NCI-H1048 (cell line): Measurements from ENCODE around the gene ACOX2.
A peak's percentile ranks its signal among the peaks of the same experiment; 100 is the strongest.
"Not testable (repeated sequence)": the region's sequence is repeated elsewhere in the genome, so short reads cannot be mapped to it uniquely, and the experiment has no call there.

Experiments
- DNase-seq: peaks from one replicate; lab custom pipeline; 2025; lab: John Stamatoyannopoulos, UW

Gene ACOX2

GRCh38 chr3:58534592-58535494, 2.1 kb downstream of the ACOX2 start:
- DNase-seq = no peak

DNA sequence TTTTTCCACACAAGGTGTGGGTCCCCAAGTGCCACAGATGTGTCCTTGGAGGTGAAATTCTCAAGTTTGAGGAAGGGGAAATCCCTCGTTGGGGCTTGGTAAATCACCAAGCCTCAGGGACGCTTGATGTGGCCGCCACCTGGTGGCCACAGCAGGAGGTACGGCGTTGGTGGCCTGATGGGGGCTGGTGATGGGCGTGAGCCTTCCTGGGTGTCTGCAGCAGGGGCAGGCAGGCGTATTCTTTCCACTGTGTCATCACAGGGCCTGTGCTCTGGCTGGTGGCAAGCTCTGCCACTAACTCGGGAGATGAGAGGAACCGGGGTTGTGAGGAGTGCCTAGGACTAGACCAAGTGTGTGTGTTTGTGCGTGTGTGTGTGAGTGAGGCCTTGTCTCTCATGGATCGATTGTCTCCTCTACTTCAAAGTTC, 4.2 kb downstream of the ACOX2 start:
- DNase-seq = peak; percentile 54

DNA sequence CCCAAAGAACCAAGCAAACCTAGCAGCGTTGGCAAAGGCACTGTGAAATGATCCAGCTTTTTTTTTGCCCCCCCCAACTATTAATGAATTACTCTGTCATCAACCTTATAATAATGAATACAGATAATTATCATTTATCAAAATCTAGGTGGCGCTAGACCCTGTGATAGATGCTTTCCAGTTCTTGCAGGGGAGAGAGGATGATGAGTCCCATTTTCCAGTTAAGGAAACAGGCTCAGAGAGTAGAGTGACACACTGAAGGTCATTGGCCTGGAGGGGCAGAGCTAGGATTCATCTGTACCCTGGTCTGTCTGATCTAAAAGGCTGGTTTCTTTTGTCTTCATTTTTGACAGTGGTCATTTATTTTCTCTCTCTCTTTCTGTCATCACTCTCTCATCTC, 5.0 kb downstream of the ACOX2 start:
- DNase-seq = no peak

GRCh38 chr3:58531555-58531954, 5.4 kb downstream of the ACOX2 start:
- no peak for DNase-seq

- DNase-seq = no peak
These were observed 6.6 kb downstream of the ACOX2 start for GRCh38 chr3:58530354-58530865.

DNA sequence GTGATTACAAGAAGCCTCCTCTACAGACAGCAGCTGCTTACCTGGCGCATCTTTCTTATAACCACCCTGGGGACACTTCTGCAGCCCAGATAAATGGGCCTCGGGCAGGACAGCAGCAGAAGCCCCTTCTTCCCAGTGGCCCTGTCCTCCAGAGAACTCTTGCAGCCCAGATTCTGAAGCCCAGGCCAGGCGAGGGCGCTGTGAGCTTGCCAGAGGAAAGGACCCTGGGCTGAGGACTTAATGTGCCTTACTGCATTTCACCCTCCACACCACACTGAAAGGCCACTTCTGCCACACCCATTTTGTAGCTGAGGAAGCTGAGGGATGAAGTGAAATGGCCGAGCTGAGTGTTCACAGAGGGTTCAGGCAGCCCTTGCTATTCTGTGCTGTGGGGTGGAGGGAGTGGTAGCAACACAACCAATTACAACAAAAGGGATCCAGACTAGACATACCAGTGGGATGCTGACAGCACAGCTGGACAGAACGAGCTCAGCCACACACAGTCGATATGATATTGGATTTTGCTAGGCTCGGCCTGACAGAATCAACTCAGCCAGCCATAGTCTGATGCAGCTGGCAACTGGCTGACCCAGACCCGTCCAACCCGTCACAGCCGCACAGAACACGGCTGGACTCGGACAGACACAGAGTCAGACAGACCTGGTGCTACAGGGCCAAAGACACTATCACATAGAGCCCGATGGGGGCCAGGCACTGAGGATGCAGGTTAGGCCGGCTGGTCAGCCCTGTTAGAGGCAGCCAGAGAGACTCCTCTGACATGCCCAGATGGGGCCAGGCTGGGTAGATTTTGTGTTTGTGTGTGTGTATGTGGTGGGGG, 7.3 kb downstream of the ACOX2 start:
- DNase-seq = no peak

- no peak for DNase-seq
These were observed 8.4 kb downstream of the ACOX2 start for GRCh38 chr3:58528629-58529028.

DNA sequence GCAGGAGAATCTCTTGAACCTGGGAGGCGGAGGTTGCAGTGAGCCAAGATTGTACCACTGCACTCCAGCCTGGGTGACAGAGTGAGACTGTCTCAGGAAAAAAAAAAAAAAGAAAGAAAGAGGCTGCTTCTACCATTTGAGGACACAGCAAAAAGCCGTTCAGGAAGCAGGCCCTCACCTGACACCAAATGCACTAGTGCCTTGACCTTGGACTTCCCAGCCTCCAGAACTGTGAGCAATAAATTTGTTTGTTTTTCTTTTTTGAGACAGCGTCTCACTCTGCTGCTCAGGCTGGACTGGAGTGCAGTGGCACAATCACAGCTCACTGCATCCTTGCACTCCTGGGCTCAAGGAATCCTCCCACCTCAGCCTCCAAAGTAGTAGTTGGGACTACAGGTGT, 9.6 kb downstream of the ACOX2 start:
- not testable (repeated sequence) for DNase-seq

DNA sequence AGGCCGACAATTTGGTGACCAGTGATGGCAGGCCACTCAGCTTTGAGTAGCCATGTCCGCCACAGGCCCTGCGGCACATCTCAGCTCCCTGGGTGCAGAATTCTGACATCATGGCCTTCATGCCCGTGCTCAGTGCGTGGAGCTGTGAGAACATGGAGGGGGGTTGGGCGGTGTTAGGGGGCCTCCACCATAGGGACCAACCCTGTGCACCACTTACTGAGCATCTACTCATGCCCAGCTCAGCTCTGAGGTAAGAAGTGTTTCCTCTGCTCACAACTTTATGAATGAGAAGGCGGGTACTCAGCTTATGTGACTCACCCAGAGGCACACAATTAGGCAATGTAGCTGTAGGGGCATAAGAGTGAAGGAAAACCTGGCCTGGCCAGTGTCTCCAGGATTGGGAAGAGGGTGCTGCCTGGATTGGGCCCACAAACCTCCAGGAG, 10.5 kb downstream of the ACOX2 start:
- DNase-seq = no peak

GRCh38 chr3:58524326-58524888, 12.6 kb downstream of the ACOX2 start:
- DNase-seq = no peak

- DNase-seq = no peak
These were observed 14.1 kb downstream of the ACOX2 start for GRCh38 chr3:58522759-58523425.

DNA sequence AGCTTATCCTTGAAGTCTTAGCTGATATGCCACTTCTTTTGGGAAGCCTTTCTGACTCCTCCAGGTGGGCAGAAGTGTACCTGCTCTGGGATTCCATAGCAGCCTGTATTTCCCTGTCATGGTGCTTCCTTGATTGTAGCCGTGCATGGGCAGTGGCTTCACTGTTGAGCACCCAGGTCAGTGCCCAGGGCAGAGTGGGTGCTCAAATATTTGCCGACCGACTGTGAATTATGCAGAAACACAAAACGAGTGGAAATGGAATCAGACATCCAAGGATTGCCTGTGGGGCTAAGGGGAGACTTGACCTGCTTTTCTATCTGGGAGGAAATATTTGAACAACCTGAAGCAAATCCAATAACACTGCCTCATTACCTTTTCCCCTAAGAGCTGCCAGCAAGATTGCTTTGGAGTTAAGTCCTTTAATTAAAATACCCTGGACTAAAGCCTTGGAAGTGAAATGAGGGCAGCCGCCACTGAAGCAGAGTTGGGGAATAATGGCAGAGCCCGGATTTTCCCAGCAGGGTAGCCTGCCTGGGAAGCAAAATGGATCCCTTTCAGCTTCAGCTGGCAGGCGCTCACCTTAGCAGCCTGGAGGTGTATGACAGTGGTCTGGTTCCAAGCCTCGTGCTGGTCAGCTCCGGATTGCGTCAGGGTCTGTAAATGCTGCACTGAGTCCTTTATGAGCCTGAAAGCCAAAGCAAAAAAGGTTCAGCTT, 14.9 kb downstream of the ACOX2 start:
- no peak for DNase-seq

GRCh38 chr3:58521336-58521670, 15.7 kb downstream of the ACOX2 start:
- DNase-seq = no peak

GRCh38 chr3:58520403-58521335, 16.3 kb downstream of the ACOX2 start:
- DNase-seq = no peak

DNA sequence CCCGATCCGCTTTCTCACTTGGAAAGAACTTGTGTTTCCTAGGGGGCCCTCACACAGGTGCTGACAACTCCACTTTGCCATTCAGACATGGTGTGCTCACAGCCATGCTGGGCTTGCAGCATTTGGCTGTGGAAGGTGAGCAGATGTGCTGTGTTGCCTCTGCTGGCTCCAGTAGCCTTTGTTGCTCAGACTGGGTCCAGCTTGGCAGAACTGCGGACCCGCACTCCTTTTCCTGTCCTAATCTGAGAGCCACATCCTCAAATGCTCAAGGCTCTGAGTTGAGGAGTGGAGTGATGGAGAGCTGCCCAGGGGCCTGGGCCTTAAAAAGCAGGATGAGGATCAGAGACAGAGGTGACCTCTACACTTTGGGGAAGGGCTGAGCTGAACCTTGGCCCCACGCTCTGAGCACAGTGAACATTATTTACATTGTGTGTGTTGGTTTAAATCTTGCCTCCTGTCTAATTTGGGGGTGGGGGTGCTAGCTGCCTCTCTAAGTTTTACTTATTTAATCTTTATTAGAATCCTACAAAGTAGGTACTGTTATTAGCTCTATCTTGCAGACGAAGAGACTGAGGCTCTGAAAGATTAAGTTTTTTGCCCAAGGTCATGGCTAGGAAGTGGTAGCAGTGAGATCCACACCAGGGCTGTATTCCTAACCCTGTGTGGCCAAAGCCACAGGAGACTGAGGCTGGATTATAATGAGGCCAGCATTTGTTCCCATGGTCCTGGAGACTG, 17.2 kb downstream of the ACOX2 start:
- DNase-seq = no peak

GRCh38 chr3:58518291-58518789, 18.6 kb downstream of the ACOX2 start:
- no peak for DNase-seq

DNA sequence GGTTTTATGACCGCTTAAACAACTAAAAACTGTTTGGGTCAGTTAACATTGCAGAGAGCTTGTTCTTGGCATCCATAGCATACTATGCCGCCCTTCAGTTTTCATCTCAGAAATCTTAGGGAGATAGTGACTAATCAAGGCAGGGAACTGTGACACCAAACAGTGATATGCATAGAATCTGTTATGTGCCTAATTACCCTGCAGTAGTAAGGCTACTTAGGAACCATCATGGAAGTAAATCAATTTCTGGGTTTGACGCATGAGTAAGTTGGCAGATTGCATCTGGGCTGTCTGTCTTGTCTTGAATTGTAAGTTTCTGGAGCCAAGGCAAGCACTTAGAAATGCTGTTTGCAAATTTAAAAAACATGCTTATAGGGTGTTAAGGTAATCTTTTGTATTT, 22.6 kb downstream of the ACOX2 start:
- no peak for DNase-seq

GRCh38 chr3:58508437-58508836, 28.6 kb downstream of the ACOX2 start:
- DNase-seq = no peak

DNA sequence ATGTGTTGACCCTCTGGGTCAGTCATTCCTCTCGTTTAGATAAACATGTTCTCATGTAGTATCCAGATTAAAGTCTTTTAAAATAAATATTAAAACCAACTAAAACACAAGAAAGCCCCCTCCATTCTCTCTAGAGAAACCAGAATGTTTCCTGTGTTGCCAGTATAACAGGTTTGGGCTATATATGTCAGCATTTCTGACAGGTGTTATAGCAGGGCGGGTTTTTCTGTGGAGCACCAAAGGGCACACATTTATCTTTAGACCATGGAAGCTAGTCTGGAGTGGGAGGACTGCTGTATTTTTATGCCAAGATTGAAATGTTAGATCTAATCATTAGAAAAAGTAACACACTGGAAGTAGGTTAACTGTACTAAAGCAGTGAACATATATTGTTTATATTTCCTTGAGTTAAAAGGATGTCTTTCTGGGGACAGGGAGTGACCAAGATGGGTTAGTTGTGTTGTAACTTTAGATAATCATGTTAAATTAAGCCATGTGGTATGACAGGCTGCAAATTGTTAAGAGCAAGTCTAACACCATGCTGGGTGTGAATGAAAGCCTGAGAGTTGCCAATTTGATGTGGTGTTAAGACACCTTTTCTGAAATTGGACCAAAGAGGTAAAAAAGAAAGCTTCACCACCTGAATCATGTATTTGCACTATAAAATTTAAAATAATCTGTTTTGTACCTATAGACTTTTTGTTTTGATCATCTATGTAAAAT, 29.5 kb downstream of the ACOX2 start:
- DNase-seq = no peak
